Stimulated activated CD4-positive, alpha-beta T cell treated with anti-CD3 and anti-CD28 coated beads, Interleukin-2, amount 100 ng/mL, for 48 hours (primary cell): ENCODE data around the gene POLN.
"Not testable (repeated sequence)": the region's sequence is repeated elsewhere in the genome, so short reads cannot be mapped to it uniquely, and the experiment has no call there.

ENCODE experiments used
- DNase-seq, 2 donors: peaks; one replicate each; pipeline ENCODE4 v3.0.0-alpha.2; 2020

Gene POLN

DNA sequence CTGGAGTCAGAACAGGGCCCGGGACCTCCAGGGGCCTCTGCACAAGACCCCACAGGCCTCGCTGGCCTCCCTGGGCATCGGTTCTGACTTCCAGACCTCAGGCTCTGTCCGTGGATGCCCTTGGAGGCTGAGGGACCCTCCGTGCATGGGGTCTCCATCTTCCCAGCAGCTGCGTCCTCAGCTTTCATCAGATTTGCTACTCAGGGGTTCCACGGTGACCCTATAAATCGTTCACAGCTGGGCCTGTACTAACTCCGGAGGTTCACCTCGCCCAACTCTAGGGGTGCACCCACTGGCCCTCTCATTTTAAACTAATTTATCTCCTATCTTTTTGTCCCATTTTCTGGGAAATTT, 33.1 kb upstream of the POLN start:
- DNase-seq: not testable (repeated sequence)

DNA sequence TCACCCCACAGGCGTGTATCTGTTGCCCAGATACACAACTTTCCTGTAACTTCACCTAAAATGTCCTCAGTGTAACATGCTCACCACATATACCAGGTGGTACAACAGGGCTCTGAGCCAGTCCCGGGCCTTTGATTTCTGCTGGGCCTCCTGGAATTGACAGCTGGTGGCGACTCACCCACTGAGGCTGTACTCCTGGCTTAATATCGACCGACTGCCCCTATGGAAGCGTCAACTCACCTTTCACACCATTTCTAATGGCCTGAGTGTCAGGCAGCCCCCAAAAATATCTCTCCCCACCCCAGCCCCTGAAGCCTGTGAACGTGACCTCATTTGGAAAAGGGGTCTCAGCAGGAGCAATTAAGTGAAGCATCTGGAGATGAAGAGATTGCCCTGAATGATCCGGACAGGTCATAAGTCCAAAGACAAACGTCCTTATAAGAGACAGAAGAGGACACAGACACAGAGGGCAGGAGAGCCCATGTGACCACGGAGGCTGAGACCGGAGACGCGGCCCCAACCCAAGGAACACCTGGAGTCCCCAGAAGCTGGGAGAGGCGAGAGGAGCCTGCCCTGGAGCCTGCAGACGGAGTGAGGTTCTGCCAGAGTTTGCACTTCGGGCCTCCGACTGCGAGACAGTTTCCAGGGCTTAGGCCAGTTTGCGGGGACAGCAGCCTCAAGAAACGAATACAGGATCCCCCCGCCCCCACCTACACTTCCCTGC, 32.6 kb upstream of the POLN start:
- no peak for DNase-seq

DNA sequence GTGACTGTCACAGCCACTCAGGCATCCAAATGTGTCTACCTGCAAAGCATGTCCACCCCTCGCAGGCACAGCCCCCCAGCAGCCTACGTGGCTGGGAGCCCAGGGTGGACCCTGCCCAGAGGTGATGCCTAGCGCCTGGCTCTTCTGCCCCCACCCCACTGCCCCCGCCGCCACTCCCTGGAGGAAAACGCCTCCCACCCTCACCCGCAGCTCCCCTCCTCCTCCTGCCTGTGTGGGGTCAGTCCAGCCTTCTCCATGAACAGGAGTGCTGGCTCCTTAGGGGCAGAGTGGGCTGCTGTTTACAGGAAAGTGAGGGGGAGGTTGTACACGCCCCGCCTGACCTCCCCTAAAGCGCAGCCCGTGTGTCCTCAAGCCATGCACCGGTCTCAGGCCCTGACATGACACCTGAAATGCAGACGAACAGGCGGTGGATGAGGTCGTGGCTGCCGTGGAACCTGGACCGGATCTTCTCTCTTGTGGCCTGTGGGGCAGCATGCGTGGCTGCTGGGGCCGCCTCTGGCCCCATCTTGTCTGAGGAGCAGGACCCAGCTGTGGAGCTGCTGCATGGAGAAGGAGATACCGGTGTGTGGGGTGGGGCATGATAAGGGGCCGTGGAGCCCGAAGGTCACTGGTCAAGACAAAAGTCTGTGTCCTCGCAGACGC, 31.9 kb upstream of the POLN start:
- no peak for DNase-seq

DNA sequence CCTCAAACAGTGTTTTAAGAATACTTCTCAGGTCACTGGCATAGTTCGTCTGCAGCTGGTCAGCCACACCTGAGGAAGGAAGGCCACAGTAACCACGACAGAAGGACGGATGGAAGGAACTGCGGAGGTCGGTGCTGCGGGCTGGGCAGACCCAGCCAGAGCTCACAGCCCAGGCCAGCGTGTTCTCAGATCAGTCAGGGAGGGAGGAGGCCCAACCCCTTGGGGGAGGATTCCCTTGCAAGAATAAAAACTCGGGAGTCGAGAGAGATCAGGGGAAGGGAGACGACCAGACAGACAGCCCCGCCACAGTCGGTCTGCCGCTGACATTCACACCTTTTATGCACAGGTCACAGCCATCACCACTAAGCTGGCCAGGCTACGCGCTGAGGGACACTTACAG, 31.3 kb upstream of the POLN start:
- DNase-seq: no peak

DNA sequence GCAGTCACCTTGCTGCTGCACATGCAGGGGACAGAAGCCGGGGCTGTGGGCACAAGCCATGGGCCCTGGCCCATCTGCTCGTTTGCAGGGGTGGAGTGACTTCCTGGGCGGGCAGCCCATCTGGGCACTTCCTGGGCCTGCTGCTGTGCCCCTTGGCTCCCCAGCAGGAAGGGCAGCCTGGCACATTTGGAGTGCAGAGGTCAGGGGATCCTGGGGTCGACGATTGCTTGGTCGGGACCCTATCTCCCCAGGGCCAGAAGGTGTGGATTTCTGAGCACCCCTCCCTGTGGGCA, 30.9 kb upstream of the POLN start:
- DNase-seq: no peak

DNA sequence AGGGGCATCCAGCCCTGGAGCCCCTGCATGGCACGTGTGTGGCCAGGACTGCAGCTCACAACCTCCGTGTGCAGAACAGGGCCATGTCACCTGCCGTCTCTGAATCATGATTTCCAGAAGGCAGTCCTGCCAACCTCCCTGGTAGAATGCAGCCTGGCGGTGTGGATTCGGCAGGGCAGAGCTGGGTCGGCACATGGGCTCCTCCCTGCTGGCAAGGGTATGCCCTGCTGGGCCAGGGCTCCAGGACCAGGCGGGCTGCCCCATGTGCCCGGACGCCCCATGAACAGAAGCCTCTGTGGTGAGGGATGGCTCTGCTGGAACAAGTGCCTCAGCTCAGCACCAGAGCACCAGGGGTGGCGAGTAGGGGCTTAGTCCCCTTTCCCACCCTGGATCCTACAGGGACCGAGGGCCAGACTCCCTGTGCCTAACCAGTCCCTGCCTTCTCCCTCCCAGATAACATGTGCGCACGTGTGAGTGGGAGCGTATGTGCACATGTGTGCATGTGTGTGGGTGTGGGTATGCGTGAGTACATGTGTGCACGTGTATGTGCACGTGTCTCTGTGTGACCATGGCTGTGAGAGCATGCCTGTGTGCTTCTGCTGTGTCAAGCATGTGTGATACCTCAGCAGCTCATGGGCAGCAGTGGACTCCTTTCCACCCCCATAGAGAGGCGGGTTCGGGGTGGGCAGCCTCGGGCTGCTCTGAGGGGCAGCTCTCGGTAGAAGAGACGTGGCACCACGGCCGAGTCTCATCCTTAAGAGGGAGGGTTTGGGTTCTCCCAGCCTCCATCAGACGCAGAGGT, 30.3 kb upstream of the POLN start:
- DNase-seq: no peak

DNA sequence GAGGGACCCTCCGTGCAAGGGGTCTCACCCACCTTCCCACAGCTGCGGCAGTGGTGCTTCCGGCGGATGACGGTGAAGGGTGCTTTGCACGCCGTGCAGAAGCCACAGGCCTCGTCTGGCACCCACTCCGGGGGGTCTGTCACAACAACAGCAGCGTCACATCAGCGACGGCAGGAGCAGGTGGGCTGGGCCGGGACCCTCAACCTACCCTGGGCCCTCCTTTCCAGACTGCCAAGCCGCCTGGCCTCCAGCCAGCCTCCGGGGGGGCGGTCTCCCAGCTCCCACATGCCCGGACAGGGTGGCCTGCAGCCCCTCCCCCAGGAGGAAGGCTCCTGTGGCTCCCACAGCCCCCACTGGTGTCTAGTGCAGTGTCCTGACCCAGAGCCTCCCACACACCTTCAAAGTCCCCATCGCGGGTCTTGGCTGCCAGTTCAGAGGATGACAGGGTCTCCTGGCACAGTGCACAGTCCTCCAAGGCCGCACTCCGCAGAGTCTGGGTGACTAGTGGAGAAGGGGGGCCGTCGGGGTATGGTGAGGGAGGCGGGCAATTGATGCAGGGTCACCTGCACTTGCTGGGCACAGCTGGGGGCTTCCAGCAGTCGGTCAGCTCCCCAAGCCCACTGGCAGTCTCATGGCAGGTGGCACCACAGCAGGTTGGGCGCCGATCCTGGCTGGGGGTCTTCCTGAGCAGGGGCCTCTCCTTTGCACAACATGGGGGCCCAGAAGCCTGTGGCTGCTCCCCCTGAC, 29.5 kb upstream of the POLN start:
- DNase-seq: no peak

DNA sequence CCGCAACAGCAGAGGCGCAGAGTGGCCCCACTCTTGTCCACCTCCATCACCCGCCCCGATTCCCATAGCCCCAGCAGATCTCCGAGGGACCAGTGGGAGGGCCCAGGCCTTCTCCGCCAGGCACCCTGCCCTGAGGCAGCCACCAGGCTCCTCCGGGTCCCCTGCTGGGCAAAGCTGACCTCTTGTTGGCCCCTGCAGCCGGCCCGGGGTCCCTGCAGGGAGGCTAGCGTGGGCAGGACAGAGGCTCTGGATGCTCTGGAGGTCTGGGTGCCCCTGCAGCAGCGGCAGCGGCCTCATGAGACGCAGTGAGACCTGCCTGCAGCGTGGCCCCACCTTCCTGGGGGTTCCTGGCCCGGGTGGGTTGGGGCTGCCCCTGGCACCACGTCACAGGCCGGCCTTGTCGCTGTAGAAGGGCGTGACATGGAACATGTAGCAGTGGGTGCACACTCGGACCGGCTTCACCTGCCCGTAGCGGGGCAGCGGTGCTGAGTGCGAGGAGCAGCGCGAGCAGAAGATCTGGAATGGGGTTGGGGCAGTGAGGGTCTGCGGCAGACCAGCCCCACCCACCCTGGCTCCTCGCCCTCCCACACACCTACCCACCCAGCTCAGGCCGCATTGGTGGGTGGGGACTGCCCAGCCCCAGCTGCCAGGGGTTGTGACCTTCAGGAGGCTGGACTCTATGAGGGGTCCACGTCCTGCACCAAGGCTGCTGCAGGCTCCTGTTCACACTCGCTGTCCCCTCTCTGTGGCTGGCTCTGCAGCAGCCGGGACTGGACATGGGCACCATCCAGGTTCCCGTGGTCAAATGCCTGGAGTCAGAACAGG, 28.6 kb upstream of the POLN start:
- DNase-seq: no peak

DNA sequence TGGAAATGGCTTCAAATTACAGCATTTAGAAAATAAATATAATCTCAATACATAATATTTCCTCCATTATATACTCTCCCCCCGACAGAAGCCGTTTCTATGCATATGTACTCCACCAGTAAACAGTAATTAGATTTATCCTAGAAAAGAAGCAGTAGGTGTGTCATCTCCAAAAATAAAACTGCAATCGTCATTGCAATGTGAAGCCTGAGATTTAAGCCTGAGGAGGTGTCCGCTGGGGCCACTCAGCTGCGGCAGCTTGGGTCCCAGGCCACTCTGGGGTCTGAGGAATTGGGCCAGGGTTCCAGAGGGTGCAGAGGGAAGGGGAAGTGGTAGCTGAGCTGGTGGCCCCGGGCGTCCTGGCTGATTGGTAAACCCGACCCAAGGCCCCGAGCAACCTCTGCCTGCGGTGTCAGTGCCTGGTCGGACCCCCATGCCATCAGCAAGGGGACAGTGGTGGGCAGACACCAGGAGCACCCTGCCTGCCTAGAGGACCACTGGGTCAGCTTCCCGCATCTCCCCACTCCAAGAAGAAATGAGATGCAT, 27.8 kb upstream of the POLN start:
- DNase-seq: no peak

DNA sequence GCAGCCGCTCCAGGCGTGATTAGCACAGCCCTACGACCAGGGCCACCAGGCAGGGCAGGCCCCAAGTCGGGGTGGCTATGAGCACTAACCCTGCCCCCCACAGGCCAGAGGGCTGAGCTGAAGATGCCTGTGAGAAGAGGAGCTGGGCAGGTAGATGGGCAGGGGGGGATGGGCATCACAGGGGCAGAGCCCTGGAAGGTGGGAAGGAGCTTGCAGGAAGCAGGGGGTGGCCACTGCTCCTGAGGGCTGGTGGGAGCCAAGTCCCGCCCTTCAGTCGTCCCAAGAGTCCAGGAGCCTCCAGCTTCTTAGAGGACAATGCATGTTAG, 27.2 kb upstream of the POLN start:
- DNase-seq: no peak

DNA sequence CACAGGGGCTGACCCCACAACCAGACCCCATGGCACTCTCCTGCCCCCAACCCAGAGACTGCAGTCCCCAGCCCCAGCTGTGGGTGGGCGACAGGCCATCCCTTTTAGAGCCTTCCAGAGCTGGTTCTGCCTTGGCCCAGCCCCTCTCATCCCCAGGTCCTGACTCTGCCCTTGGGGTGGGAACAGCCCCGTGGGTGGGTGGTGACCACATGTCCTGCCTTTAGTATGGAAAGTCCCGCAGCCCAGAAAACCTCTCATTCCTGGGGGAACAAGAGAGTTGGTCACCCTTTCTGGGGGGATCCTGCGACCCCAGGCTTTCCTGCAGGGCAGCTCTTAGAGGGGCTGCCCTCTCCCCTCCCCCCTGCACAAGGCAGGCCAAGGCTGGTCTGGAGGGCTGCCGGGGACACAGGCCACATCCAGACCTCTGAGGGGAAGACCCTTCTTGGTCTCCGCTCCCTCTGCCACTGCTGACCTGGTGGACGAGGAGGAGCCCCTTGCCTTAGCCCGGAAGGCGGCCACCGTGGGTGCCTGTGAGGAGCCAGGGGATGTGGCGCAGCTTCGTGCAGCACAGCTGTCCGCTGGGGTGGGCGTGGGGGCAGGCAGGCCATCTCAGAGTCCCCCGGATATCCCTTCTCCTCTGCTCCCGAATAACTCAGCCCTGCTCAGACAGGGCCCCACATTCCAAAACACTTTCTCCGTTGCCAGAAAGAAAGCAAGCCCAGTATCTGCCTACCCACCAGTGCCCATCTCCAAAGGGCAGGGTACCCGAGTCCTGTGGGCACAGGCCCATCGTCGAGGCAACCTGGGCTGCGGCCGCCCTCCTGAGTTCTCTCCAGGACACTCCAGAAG, 26.7 kb upstream of the POLN start:
- DNase-seq: no peak

DNA sequence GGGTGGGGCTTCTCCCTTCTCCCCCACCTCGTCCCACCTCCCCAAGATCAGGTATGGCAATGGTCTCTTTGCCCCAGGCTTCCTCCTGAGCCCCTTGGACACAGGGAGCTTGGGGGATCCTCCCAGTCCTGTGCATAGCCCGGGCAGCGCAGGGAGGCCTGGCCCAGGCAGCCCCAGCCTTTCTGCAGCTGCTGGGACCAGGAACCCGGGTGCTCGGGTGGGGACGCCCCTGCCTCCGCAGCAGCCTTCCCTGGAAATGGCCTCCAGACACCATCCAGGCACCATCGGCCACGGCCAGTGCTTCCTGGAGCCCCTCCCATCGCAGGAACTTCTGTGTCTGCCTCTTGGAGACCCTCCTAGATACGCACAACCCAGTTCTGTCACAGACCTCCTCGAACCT, 25.9 kb upstream of the POLN start:
- DNase-seq: no peak

DNA sequence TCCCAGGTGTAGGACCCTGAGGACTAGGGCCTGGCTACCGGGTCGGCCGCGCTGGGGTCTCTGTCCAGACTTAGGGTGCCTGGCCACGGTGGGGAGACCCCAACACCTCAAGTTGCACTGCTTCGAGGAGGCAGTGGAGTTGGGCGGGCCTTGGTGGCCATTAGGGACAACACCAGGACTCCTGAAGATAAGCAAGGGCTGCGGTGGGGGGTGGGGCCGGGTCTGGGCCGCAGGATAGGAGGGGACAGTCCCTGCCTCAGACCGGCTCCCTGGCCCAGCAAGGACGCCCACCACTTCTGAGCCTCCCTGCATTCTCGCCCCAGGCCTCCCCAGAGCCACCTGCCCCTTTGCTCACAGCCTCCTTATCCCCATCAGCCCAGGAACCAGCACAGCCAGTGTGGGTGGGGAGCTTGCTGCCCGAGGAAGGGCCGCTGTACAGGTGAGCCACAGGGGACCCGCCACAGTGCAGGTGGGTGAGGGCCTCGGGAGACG, 25.4 kb upstream of the POLN start:
- no peak for DNase-seq

DNA sequence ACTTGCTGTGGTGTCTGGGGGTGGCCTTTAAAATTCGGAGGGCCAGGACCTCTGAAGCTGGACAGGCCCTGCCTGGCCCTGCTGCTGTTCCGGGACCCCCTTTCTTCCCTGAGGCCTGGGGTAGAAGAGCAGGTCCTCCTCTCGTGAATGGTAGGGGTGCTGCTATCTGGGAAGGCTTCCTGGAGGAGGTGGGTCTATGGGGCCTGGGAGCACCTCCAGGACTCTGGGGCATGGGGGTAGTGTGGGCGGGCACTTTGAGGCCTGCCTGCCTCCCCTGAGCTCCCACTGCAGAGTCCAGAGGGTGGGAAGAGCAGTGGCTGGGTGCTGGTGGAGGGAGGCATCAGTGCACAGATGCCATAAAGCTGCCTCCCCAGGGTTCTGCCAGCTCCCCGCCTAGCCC, 24.9 kb upstream of the POLN start:
- no peak for DNase-seq

DNA sequence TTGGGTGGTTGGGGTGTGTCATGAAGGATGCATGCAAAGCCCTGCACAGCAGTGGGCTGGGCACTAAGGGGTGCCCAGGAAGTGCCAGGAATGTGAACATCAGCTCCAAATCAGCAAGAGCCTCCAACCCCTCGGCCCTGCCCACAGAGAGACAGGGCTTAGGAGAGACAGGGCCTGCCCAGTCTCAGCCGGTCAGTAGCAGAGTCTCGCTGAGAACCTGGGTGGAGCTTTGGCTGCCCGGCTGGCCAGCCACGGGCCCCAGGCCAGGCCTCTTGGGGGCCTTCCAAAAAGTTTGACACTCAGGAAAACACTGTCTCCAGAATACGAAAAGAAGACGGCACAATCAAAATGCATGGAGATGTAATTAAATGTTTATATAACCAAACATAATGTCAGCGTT, 24.3 kb upstream of the POLN start:
- no peak for DNase-seq

DNA sequence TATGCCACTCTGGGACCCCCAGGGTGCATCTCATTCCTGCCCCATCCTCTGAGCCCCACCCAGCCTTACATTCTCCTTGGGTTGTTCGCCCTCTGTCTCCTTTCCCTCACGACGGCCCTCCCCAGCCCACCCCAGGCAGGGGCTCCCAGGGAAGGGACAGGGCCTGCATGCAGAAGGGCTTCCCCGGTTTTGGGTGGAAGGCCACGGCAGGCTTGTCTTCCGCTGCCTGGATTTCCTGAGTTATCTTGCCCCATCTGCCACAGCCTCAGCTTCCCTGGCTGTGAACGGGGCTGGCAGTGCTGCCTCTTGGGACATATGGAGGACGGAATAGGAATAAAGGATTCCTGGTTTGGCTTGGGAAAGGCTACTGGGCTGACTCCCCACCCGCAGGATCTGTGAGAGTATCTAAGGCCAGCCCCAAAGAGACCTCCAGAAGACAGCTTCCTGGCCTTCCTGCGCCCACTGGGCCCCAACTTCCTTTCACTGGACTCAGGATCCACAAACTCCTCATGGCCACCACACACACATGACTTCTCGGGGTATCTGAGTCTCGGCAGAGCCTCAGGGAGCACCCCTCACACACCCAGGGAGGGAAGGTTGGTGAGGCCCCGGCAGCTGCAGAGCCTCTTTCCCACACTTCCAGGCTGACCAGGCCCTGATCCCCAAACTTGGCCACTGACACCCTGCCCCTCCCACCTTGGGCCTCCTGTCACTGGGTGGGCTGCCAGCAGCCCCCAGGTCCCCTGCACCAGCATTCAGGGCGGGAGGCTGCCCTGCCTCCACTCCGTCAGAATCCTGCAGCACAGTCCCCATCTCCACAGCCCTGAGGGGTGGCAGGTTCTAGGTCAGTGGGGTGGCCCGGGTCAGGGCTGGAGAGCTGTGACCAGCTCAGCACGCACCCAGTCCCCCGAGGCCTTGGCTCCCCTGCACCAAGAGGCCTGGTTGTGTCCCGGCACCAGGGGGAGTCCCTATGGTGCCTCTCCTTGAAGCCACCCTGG, 23.5 kb upstream of the POLN start:
- no peak for DNase-seq

DNA sequence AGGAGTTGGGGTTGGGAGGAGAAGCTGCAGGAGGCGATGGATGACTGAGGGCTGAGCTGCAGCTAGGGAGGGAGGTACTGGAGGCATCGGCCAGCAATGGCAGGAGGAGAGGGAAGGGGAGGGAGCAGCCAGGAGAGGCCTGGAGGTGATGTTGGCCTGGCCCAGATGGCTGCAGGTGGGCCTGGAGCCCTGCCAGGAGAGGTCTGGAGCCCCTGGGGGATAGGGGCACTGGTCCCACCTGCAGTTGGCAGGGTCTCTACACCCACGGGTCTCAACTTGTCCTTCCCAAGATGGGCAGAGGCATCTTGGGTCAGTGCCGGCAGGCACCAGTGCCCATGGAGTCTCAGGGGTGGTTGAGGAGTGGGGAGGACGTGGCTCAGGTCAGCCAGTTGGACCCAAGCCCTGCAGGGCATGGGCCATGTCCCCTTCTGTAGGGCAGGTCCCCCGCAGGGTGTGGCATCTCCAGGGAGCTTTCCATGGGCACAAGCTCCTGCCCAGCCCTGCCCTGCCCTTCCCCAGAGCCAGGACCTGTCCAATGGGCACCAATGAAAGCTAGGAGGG, 22.6 kb upstream of the POLN start:
- DNase-seq: no peak

DNA sequence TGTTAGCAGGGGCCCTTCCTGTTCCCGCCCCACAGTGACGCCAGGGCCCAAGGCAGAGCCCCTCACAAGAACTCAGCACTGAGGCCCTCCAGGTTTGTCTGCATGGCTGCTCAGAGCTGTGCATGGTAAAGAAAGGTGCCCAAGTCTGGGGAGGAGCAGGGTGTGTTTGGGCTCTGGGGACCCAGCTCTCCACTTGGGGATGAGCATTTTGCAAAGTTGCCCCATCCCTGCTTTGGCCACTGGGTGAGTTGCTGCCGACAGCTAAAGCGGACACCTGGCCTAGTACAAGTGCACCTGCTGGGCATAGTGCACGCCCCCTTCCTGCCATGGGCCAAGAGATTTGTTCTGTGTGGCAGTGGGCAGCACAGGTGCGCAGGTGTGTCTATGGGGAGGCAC, 22.0 kb upstream of the POLN start:
- no peak for DNase-seq

DNA sequence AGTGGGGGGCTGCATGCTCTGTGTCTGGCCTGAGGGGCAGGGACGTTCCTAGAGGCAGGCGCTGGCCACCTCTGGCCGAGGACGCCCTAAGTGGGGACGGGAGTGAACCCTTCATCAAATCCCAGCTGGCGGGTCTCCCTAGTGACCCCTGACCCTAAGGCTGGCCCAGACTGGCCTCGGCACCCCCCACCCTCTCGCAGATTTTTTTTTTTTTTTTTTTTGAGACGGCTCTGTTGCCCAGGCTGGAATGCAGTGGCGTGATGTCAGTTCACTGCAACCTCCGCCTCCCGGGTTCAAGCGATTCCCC, 21.0 kb upstream of the POLN start:
- DNase-seq: no peak
